HT1080 (cell line): ENCODE results near the gene TMEM150B. TPM values are rescaled to one million over a fixed set of nuclear protein-coding genes. Genes with fewer than 3 reads are reported as not detected.

Experiments used
- DNase-seq: peaks from one replicate; pipeline ENCODE4 v3.0.0-alpha.2; 2015; ENCODE audit warnings: low read depth
- total RNA-seq: library from RNA; depleted of rRNA; stranded (reverse); fragments of >200 nt; shearing (Covaris generic); gene quantifications from 2 replicates; pipeline ENCODE4 v1.2.3, GENCODE V29; 2014

The TMEM150B gene
- total RNA-seq, 1 experiment from 2014 or later: not detected

- DNase-seq: no peak
Measured at GRCh38 chr19:55339889-55340783, 15.0 kb upstream of the TMEM150B start.

GRCh38 chr19:55339105-55339888 is 14.2 kb upstream of the TMEM150B start, which contains the start of gene KMT5C:
Gene KMT5C (plus strand): TSS chr19:55339876. CDS start chr19:55341937, 2,061 bp downstream.
- DNase-seq: peak; percentile 100

- DNase-seq: peak; percentile 42
Measured at GRCh38 chr19:55336101-55336500, 11.0 kb upstream of the TMEM150B start.

DNA sequence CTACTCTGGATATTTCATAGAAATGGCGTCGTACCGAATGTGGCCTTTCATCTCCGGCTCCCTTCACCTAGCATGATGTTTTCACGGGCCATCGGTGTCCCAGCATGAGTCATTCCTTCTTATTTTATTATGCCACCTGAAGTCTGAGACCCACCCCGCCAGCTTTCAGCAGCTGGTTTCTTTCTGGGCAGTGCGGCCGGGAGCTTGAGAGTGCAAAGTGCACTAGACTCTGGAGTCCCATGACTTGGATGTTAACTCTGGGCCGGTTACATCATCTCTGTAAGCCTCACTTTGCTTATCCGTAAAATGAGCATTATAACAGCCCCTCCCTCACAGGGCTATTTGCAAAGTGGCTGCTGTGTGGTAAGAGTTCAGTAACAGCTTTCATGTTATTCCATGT is 8.7 kb upstream of the TMEM150B start:
- no peak for DNase-seq

DNA sequence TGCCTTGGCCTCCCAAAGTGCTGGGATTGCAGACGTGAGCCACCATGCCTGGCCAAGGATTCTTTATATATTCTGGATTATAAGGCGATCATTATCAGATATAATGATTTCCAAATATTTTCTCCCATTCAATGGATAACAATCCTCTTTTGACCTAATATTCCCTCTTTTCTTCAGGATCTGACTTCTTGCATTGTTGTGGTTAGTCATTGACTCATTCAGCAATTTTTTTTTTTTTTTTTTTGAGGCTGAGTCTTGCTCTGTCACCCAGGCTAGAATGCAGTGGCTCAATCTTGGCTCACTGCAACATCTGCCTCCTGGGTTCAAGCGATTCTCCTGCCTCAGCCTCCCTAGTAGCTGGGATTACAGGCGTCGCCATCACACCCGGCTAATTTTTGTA is 4.7 kb upstream of the TMEM150B start:
- DNase-seq: peak; percentile 79

DNA sequence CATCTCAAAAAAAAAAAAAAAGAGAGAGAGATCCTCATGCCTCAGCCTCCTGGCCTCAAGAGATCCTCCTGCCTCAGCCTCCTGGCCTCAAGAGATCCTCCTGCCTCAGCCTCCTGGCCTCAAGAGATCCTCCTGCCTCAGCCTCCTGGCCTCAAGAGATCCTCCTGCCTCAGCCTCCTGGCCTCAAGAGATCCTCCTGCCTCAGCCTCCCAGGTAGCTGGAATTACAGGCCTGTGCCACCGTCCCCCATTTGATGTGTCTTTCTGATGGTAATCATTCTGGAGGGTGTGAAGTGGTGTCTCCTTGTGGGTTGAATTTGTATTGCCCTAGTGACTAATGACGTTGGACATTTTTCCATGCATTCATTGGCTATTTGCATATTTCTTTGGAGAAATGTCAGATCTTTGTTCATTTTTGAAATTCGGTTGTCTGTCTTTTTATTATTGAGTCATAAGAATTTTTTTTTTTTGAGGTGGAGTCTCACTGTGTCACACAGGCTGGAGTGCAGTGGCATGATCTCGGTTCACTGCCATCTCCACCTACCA is 3.7 kb upstream of the TMEM150B start:
- peak; percentile 38 for DNase-seq

- DNase-seq: no peak
Measured at GRCh38 chr19:55324662-55325061, 479 bp downstream of the TMEM150B start.

- DNase-seq: no peak
Measured at GRCh38 chr19:55322204-55322885, 2.8 kb downstream of the TMEM150B start.

DNA sequence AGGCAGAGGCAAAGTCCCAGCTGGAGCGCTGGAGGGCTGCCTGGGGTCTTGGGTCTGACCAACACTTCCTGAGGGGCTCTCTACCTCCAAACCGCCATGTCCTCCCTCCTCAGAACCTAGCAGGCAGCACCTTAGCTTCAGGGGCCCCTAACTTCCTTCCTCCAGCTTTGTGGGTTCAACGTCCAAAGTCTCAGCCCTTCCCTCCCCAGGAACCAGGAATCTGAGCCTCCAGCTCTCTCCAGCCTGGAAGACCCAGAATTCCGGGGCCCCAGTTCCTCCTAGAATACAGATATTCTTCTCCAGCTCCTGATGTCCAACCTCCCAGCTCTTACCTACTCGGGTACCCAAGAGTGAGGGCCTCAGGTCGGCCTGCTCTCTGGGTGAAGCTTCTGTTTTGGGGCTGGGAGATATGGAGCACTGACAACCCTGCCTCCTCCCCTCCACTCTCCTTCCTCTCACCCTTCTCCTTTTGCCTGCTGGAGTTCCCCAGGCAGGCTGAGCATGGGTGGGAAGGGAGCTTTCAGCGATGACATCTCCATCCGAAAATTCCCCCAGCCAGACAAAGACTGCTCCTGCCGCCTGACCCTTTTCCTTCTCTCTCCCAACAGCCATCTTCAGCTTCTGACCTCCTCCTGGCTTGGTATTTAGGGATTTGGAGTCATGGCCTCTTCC is 3.5 kb downstream of the TMEM150B start:
- DNase-seq: no peak

DNA sequence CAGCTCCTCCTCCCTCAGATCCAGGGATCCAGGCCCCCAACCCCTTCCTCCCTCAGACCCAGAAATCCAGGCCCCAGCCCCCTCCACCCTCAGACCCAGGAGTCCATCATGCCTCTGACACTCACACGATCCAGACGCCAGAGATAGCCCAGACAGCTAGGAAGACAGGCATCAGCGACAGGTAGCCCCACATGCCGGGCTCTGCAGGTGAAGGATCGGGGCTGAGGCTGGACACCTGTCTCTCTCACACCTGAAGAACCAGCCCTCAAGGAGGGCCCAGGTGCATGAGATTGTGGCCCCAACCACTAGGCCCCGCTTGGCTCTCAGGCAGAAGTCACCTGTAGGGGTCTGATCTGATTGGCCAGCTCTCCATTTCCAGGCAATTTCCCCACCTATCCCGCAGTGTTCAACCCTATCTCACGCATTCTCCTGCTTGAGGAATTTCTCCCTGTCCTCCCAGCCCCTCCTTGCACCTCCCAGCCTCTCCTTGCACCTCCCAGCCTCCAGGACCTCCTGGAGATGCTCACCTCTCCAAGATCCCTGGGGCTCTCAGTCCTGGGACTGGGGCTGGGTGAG is 4.2 kb downstream of the TMEM150B start:
- DNase-seq: no peak

GRCh38 chr19:55319785-55320184 is 5.4 kb downstream of the TMEM150B start:
- DNase-seq: peak; percentile 41

DNA sequence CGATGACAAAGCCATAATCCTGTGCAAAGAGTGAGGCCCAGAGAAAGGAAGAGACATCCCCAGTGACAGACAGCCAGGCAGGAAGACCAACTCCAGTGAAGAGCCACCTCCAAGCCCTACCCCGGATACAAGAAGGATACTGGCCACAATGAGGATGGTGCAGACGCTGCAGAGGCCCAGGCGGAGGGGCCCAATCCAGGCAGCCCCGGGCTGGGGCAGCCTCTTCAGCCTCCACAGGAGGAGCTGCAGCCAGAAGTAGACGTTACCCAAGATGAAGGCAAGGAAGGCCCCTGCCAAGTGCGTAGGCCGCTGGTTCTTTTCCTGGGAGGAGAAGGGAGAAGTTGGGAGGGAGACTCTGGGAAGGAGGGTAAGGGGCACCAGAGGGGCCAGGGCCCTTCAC is 8.5 kb downstream of the TMEM150B start:
- no peak for DNase-seq

DNA sequence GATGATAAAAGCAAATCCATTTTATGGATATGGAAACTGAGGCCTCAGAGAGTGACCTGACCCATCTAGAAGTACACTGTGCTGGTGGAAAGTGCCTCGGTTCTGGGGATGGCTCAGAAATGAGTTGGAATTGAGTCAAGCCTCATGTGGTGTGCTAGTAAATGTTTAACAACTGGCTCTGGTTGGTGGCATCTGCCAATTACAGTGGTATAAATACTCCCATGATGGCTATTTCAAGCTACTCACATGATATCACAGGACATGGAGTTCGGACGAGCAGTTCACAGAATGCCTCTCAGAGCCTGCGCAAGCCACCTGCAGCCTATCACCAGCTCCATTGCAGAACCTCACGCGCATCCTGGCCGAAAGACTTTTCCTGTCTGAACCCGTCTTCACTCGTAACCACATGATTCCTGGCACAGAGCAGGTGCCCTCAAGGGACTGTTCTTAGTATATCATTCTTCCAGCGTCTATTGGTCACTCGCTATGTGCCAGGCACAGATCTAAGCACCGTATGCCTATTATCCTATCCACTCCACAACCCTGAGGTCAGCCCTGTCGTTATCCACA is 9.1 kb downstream of the TMEM150B start:
- no peak for DNase-seq

DNA sequence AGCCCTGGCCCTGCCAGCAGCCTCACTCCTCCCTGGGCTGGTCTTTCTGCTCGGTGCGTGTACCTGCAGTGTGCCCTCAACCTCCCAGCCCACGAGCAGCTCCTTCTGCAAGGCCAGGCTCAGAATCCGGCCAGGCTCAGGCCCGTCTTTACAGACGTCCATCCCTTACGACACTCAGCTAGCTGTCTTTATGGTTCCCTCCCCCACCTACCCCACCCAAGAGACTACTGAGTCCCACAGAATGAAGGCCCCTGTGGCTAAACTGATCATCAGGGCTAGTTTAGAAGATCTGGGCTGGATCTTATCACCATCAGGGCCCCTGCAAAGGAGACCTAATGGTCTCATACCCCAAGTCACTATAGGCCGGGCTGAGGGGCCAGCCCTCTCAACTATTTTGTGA is 10.7 kb downstream of the TMEM150B start:
- DNase-seq: no peak

DNA sequence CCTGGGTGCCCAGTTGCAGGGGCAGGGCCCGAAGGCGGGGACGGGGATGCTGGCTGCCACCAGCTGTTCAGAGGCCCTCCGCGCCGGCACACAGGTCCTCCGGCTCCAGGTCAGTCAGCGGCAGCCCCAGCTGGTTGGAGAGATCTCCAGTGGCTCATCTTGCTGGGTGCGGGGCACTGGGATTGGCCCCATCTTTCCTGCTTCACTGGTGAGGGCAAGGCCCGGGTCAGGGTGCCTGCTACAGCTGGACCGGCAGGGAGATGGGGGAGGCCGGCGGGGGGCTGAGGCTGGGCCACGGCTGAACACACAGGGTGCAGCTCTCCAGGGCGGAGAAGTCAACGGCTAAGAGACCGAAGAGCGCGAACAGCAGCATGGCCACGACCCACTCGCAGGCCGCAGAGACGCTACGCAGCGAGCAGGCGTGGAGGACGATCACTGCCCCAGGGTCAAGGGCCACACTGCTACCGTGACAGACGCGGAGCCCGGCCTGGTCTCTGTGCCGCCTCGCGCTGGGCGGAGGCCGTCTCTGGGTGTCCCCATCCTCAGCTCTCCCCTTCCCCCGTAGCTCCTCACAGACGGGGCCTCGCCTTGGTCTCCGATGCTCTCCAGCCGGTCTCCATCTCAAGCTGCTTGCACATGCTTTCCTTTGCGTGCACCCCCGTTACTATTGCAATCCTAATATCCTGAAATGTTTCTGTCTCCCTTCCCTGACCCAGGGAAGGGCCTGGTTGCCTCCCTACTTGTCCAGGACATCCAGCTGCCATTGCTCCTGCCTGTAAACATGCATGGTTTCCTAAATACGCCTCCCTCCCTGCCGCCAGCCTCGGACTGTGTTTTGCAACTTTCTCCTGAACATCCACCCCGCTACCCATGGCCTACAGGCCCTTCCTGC is 12.3 kb downstream of the TMEM150B start:
- no peak for DNase-seq

DNA sequence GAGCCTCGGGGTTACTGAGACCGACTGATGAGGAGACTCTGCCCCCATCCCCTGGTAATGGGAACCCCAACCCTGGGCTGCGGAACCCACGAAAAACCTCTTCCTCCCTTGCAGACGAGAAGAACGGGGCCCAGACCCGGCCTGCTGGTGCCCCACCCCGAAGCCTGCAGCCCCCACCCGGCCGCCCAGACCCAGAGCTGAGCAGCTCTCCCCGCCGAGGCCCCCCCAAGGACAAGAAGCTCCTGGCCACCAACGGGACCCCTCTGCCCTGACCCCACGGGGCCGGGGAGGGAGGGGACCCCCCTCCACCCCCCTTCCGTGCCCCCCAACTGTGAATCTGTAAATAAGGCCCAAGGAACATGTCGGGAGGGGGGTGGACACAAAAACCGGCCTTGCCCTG is 13.3 kb downstream of the TMEM150B start:
- DNase-seq: no peak

GRCh38 chr19:55311397-55311796 is 13.7 kb downstream of the TMEM150B start:
- DNase-seq: no peak

DNA sequence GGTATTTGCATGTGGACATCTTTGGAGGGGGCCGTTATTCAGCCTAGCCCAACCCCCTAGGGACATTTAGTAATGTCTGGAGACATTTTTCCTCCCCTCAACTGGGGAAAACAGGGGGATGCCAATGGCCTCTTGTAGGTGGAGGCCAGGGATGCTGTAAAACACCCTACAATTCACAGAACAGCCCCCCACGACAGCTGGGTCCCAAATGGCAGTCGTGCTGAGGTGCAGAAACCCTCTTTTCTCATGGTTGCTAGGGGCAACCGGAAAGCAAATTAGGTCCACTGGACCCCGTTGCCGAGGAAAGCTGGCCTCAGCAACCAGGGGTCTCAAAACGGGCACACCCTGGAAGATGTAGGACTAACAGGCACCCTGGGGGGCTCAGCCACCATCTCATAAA is 14.6 kb downstream of the TMEM150B start:
- DNase-seq: no peak

GRCh38 chr19:55309448-55309847 is 15.7 kb downstream of the TMEM150B start:
- DNase-seq: no peak
